Mammary epithelial cell (primary cell): ENCODE measurements around the gene SMNDC1.
"Not testable (repeated sequence)": the region's sequence is repeated elsewhere in the genome, so short reads cannot be mapped to it uniquely, and the experiment has no call there.

Experiments used
- EZH2 ChIP-seq: IDR thresholded peaks from 2 replicates; pipeline ENCODE4 v1.6.1; 2012; ENCODE audit warnings: low read length, inconsistent platforms, borderline replicate concordance
- TF ChIP-seq, protein P1 (sequence below), 2 donors: IDR thresholded peaks in 1 of 2; conservative IDR thresholded peaks in 1 of 2; 2 replicates each; pipeline ENCODE4 v1.5.1; 2011 to 2012; ENCODE audit warnings: inconsistent platforms in 2 of 2, low read length in 2 of 2, mild to moderate bottlenecking in 2 of 2, control low read depth in 1 of 2, low read depth in 1 of 2; ENCODE audit not compliant: insufficient read depth in 1 of 2; ENCODE audit errors: extremely low read depth in 1 of 2

- TF ChIP-seq, protein P1, sequence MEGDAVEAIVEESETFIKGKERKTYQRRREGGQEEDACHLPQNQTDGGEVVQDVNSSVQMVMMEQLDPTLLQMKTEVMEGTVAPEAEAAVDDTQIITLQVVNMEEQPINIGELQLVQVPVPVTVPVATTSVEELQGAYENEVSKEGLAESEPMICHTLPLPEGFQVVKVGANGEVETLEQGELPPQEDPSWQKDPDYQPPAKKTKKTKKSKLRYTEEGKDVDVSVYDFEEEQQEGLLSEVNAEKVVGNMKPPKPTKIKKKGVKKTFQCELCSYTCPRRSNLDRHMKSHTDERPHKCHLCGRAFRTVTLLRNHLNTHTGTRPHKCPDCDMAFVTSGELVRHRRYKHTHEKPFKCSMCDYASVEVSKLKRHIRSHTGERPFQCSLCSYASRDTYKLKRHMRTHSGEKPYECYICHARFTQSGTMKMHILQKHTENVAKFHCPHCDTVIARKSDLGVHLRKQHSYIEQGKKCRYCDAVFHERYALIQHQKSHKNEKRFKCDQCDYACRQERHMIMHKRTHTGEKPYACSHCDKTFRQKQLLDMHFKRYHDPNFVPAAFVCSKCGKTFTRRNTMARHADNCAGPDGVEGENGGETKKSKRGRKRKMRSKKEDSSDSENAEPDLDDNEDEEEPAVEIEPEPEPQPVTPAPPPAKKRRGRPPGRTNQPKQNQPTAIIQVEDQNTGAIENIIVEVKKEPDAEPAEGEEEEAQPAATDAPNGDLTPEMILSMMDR (conservative IDR thresholded peaks at IDR 0.05 in 1 of 2, IDR thresholded peaks at IDR 0.05 in 1 of 2; ENCODE audit: extremely low read depth in 1 of 2, insufficient read depth in 1 of 2, low read depth in 1 of 2, low read length in 2 of 2), result not testable (repeated sequence)
- not testable (repeated sequence) for TF ChIP-seq EZH2
Measured at GRCh38 chr10:110251392-110251791, 53.3 kb downstream of the SMNDC1 start.
